HL-60/S4 (cell line): ENCODE results near the gene ZNF778.
"Not testable (repeated sequence)": the region's sequence is repeated elsewhere in the genome, so short reads cannot be mapped to it uniquely, and the experiment has no call there.

Source experiments
- in situ Hi-C: fragments of 300-500 bp; cut with MboI; formaldehyde crosslinking; loops from 2 replicates; pipeline ENCODE4 v1.14.3; 2022; ENCODE audit warnings: low sequenced_read_pairs

ZNF778 gene

GRCh38 chr16:89210904-89211515, 6.5 kb upstream of the ZNF778 start:
- in situ Hi-C loops = no loop called here

GRCh38 chr16:89216315-89217137, 977 bp upstream of the ZNF778 start:
- in situ Hi-C loops = no loop called here

GRCh38 chr16:89217138-89217387, 440 bp upstream of the ZNF778 start:
- in situ Hi-C loops = no loop called here

- in situ Hi-C loops = no loop called here
Observed at GRCh38 chr16:89219365-89219764, 1.9 kb downstream of the ZNF778 start.

GRCh38 chr16:89221604-89222003, 4.1 kb downstream of the ZNF778 start:
- in situ Hi-C loops = no loop called here

GRCh38 chr16:89222931-89223330, 5.4 kb downstream of the ZNF778 start:
- in situ Hi-C loops = no loop called here

GRCh38 chr16:89224665-89225064, 7.2 kb downstream of the ZNF778 start:
- in situ Hi-C loops = no loop called here

GRCh38 chr16:89230255-89230654, 12.8 kb downstream of the ZNF778 start:
- in situ Hi-C loops = no loop called here

- in situ Hi-C loops = no loop called here
Observed at GRCh38 chr16:89232107-89232506, 14.6 kb downstream of the ZNF778 start.

GRCh38 chr16:89233678-89234490, 16.4 kb downstream of the ZNF778 start:
- in situ Hi-C loops = no loop called here

GRCh38 chr16:89237733-89238132, 20.2 kb downstream of the ZNF778 start:
- in situ Hi-C loops = no loop called here

- in situ Hi-C loops = no loop called here
Observed at GRCh38 chr16:89241187-89242007, 23.9 kb downstream of the ZNF778 start.

GRCh38 chr16:89242795-89243200, 25.3 kb downstream of the ZNF778 start:
- in situ Hi-C loops = no loop called here

- in situ Hi-C loops = no loop called here
Observed at GRCh38 chr16:89243664-89244063, 26.2 kb downstream of the ZNF778 start.

GRCh38 chr16:89244264-89244663, 26.8 kb downstream of the ZNF778 start:
- in situ Hi-C loops = not testable (repeated sequence)

- in situ Hi-C loops = no loop called here
Observed at GRCh38 chr16:89244754-89245153, 27.3 kb downstream of the ZNF778 start.

- in situ Hi-C loops = no loop called here
Observed at GRCh38 chr16:89246383-89246902, 28.9 kb downstream of the ZNF778 start.

GRCh38 chr16:89246903-89247733, 29.6 kb downstream of the ZNF778 start:
- in situ Hi-C loops = no loop called here

- in situ Hi-C loops = not testable (repeated sequence)
Observed at GRCh38 chr16:89247734-89248075, 30.2 kb downstream of the ZNF778 start.
